Cardiac muscle cell (in vitro differentiated cells and primary cell): ENCODE data around the gene BAAT. TPM values are rescaled to one million over a fixed set of nuclear protein-coding genes. Genes with fewer than 3 reads are reported as not detected.

Experiments
- DNase-seq, 2 donors: peaks; one replicate each; pipeline versions ENCODE4 v3.0.0 to v3.0.0-alpha.2; 2010 to 2017; ENCODE audit warnings: low read depth in 1 of 2, low spot score in 1 of 2
- H3K27ac ChIP-seq: fragments of 200-600 bp; sonication (generic); 2 replicates; pipeline ENCODE4 v1.5.1; 2016
- H3K27me3 ChIP-seq: fragments of 200-600 bp; sonication (generic); 2 replicates; pipeline ENCODE4 v1.6.0; 2016; ENCODE audit warnings: control low read depth
- H3K36me3 ChIP-seq: fragments of 200-600 bp; sonication (generic); 2 replicates; pipeline ENCODE4 v1.5.1; 2016; ENCODE audit warnings: control low read depth
- H3K4me1 ChIP-seq: fragments of 200-600 bp; sonication (generic); 2 replicates; pipeline ENCODE4 v1.8.1; 2017; ENCODE audit warnings: low read depth, mild to moderate bottlenecking, mixed run types
- H3K4me3 ChIP-seq: fragments of 200-600 bp; sonication (generic); 2 replicates; pipeline ENCODE4 v1.5.1; 2016; ENCODE audit warnings: mild to moderate bottlenecking
- H3K9me3 ChIP-seq: fragments of 200-600 bp; sonication (generic); 2 replicates; pipeline ENCODE4 v1.5.1; 2017; ENCODE audit warnings: low read depth, mild to moderate bottlenecking, control low read depth
- polyA plus RNA-seq: library from polyadenylated mRNA; unstranded; fragments of >200 nt; fragmentation: Nextera tagmentation; extraction: Ambion mirVana; gene quantifications from 2 replicates; pipeline ENCODE4 v1.2.1, GENCODE V29; 2016
- total RNA-seq: library from RNA; depleted of rRNA; stranded (reverse); fragments of >200 nt; gene quantifications from 2 replicates; pipeline ENCODE4 v1.2.3, GENCODE V29; 2016
- TF ChIP-seq, protein P1 (sequence below): IDR thresholded peaks from 2 replicates; pipeline ENCODE4 v1.5.1; 2012; ENCODE audit warnings: low read depth, mild to moderate bottlenecking, low read length

Gene BAAT
- total and polyA plus RNA-seq, 2 experiments from 2014 or later: not detected

DNA sequence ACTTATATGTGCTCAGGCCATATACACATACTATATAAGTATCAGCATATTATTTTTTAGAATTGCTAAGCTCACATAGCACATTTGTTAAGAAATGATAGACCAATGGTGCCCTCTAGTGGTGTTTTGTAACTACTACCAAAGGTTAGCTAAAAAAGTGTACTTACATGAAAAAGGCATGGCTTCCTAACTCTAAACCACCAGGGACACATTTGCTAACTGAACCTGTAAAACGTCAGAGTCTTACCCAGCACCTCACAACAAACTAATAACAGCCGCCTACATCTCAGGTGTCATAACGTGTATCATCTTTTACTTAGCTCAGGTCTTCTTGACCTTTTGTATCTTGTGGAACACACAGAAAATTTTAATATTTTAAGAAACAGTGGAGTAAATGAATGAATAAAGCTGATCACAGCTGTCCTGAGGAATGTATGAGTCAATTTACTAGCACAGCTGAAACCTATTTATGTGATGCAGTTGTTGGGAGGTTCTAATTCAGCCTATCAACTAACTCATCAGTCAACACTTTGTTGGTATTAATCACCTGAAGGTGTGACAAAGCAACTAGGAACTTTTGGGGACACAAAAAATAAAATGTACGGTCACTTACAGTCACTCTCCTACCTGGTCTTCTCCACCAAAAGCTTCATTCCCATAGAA, 72.9 kb downstream of the BAAT start:
- H3K36me3 ChIP-seq: no peaks in the 10 kb centered on the region
- H3K4me3 ChIP-seq: no peak overlapping the region
- TF ChIP-seq, protein P1, sequence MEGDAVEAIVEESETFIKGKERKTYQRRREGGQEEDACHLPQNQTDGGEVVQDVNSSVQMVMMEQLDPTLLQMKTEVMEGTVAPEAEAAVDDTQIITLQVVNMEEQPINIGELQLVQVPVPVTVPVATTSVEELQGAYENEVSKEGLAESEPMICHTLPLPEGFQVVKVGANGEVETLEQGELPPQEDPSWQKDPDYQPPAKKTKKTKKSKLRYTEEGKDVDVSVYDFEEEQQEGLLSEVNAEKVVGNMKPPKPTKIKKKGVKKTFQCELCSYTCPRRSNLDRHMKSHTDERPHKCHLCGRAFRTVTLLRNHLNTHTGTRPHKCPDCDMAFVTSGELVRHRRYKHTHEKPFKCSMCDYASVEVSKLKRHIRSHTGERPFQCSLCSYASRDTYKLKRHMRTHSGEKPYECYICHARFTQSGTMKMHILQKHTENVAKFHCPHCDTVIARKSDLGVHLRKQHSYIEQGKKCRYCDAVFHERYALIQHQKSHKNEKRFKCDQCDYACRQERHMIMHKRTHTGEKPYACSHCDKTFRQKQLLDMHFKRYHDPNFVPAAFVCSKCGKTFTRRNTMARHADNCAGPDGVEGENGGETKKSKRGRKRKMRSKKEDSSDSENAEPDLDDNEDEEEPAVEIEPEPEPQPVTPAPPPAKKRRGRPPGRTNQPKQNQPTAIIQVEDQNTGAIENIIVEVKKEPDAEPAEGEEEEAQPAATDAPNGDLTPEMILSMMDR: peak; percentile 59
- no peaks in the 10 kb centered on the region for H3K4me1 ChIP-seq
- H3K9me3 ChIP-seq: no peaks in the 10 kb centered on the region
- H3K27me3 ChIP-seq: no peaks in the 10 kb centered on the region
- DNase-seq: peak; percentile 91
- no peak overlapping the region for H3K27ac ChIP-seq

DNA sequence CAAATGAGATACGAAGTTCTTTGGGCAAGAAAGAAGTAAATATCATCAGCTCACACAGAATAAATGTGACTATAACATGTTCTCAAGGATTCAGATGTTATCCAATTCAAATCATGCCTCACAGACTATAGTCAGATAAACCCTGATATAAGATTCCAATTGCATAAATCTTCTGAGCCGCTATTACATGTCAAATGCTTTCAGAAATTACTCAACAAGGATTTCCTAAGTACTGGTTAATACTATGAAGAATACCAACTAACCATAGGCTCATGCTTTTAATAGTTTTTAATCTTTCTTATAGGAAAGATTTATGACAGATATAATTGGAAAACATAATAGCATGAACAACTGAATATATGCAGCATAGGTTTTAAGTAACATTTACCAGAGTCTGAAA, 73.6 kb downstream of the BAAT start:
- Histone ChIP-seq H3K4me3 (no peak overlapping the region), H3K27ac (no peak overlapping the region), H3K27me3 (no peaks in the 10 kb centered on the region), H3K4me1 (no peaks in the 10 kb centered on the region), H3K36me3 (no peaks in the 10 kb centered on the region), H3K9me3 (no peaks in the 10 kb centered on the region)
- TF ChIP-seq, protein P1: no peak
- DNase-seq: no peak

Other genes starting within 250 kb of the BAAT start
- gene MRPL50, start 13.6 kb upstream of the BAAT start, total RNA-seq: 9.1 and 11.2 TPM in 2 replicates
- 23.5 and 24.5 TPM in 2 replicates for gene MRPL50, start 13.6 kb upstream of the BAAT start, polyA plus RNA-seq
- 15.6 and 20.3 TPM in 2 replicates for gene ZNF189, start 13.8 kb upstream of the BAAT start, total RNA-seq
- 5.8 and 8.4 TPM in 2 replicates for gene ZNF189, start 13.8 kb upstream of the BAAT start, polyA plus RNA-seq
- gene ALDOB, start 50.8 kb upstream of the BAAT start, total RNA-seq: not detected in 2 replicates
- gene ALDOB, start 50.8 kb upstream of the BAAT start, polyA plus RNA-seq: 0.10 and 0.26 TPM in 2 replicates
- 22.0 and 24.4 TPM in 2 replicates for gene RNF20, start 148.8 kb upstream of the BAAT start, total RNA-seq
- gene RNF20, start 148.8 kb upstream of the BAAT start, polyA plus RNA-seq: 30.2 and 38.7 TPM in 2 replicates
- not detected in 2 replicates for gene PPP3R2, start 210.0 kb upstream of the BAAT start, total RNA-seq
- gene PPP3R2, start 210.0 kb upstream of the BAAT start, polyA plus RNA-seq: not detected in 2 replicates